Effector CD4-positive, alpha-beta T cell (primary cell): ENCODE measurements around the gene MAP3K8.

Experiments used
- DNase-seq: peaks from one replicate; pipeline ENCODE4 v3.0.0-alpha.2; 2020

Gene MAP3K8

DNA sequence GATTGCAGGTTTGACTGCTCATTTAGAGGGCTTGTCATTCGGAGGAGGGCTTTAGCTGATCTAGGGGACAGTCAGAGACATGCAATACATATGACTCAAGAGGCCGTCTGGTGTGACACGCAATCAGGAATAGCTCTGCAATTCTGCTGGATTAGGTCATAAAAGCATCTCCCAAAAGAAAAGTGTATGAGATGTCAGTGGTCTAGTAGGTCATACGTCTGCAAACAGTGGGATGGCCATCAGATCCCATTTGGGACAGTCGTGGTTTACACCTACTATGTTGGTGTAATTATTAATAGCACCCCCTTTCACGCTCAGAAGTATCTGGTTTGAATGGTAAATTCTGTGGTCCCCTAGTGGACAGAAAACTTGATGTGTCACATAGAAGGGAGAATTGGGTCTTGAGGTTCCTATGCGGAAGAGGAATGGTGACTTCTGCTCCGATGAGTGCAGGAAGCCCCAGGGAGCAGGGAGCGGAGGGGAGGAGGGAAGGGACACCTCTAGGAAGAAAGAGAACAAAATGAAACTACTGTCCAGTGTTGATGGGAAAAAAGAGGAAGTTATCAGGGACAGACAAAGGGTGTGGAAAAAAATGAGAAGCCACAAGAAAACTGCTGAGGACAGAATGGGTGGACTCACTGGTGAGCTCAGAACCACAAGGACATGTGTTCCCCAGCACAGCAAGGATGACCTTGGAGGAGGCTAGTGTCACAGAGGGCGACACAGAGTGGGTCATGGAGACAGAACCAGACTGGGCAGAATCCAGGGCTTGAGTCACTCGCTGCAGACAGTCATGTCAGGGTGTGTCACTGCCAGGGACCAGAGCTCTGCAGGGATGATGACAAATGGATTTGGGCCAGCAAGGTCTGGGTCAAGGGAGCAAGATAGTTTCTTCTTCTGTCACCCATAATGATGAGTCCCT is 59.9 kb downstream of the MAP3K8 start:
- DNase-seq, result no peak

DNA sequence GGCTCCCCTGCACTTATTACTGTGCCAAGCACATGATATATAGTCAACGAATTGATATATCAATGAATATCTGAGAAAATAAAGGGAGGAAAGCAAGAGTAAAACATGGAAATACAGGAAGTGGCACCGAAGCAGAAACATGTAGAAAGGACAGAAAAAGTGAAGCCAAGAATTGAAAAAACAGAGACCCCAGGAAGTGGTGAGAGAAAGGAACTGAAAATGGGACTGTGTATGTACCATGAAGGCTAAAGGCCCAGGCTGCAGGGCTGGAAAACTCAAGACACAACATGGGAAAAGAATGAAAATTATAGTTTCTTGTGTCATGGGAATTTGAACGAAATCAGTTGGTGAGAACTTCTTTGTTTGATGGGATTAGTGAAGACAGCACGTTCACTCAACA is 60.6 kb downstream of the MAP3K8 start:
- no peak for DNase-seq

DNA sequence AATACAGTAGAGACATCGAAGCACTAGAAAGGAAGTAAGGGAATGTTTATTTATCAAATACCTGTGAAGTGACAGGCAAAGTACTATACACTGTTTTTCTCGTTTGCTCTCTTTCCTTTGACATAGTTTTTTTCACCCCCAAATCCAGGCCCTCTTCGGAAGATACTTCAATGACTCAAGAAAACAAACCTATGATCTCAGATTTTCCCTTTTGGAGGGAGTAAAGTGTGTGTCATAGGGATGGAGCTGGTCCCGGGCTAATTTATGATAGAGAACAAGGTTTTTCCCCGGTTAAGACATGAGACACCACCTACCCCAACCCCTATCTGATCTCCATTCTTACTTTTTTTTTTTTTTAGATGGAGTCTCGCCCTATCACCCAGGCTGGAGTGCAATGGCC is 61.7 kb downstream of the MAP3K8 start:
- no peak for DNase-seq

DNA sequence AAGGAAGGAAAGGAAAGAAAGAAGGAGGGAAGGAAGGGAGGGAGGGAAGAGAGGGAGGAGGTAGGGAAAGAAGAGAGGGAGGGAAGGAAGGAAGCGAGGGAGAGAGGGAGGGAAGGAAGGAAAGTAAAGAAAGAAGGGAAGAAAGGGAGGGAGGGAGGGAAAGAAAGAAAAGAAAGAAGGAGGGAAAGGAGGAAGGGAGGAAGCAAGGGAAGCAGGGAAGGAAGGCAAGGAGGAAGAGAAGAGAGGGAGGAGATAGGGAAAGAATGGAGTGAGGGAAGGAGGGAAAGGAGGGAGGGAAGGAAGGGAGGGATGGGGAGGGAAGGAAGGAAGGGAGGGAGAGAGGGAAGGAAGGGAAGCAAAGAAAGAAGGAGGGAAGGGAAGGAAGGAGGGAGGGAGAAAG is 65.8 kb downstream of the MAP3K8 start:
- no peak for DNase-seq

DNA sequence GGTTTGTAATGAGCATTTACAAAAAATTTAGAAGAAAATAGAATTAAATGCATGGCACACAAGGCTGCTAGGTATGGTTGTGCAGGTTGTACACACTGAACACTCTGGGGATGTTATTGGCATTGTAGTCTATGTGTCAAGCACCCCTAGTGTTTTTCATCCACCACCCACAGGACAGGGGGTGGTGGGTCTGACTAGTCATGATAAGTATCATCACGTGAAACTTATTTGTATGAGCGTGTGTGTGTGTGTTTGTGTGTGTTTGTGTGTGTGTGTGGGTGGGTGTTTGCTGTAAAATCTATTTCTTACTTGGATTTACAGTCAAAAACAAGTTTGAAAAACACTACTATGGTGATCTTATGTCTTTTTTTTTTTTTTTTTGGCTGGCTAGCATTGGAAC is 66.5 kb downstream of the MAP3K8 start:
- no peak for DNase-seq

DNA sequence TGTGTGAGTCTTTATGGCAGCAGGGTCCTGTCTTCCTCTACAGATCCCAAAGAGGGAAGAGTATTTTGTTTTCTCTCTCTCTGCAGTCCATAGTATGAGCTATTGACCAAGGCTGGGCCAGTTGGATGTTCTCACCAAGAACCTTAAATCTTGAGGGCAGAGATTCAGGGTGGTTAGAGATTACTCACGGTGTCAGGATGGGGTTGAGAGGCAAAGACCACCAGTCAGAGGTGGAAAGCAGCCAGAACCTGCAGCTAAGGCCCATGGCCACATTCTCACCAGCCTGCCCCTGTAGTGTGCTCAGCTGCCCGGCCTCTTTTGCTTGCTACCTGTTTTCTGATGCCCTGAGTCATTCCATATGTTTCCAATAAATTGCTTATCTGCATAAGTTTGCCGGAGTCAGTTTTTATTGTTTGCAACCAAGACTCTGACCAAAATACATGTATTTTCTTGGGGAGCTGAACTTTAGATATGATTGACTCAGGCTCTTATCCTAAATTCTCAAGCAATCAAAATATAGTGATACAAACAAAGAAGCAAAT is 67.0 kb downstream of the MAP3K8 start:
- DNase-seq, result no peak

DNA sequence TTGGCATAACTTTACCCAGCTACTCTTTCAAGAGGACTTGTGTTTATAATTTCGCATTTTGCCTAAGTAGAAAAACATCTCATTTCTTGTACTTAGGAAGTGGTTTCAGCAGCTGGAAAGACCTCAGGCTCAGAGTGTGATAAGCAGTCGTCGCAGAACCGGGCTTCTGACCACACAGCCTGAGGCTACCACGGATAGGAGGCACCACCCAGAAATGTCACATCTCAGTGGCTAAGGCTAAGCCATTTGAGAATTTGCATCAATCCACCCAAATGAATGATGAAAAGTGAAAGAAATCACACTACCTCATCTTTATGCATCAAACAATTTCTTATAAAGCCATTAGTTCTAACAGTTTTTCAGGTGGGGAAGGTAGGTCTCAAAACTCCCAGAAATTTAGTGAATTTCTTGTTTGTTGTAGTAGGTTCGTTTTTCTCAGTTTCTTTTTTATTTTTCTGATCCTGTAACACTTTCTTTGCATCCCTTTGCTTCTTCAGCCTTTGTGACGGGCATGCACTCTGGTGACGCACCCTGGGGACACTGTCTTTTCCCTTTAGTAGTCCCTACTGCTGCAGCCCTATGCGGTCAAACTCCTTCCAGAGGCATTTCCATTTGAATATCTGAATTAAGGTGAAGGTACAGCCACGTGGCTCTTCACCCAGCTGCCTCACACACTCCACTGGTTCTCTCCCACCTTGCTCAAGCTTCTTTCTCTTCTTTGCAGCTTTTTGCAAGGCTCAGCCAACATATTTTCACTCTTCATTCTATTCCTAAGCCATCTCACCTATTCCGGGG is 68.5 kb downstream of the MAP3K8 start:
- DNase-seq, result peak; percentile 26

DNA sequence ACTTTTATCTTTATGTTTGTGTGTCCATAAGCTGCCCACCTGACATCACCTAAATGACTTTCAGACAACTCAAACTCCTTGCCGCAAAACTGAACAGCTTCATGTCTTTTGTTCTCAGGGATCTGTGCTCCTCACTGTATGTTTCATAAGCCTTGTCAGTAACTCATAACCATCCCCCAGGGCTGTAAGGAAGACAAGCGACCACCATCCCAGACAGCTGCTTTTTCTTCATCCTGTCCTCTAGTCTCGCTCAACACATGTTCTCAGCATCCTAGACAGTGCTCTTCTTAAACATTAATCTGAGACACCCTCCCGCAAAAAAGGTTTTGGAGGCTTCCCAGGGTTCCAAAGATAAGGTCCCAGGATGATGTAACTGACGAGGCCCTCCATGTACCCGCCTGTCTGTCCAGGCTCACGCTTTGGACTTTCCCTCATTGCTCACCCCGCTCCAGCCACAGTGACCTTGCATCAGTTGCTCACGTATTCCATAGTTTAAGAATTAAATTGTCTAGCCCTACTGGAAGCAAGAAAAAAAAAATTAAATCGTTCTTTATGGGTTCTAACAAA is 69.8 kb downstream of the MAP3K8 start:
- DNase-seq, result no peak

DNA sequence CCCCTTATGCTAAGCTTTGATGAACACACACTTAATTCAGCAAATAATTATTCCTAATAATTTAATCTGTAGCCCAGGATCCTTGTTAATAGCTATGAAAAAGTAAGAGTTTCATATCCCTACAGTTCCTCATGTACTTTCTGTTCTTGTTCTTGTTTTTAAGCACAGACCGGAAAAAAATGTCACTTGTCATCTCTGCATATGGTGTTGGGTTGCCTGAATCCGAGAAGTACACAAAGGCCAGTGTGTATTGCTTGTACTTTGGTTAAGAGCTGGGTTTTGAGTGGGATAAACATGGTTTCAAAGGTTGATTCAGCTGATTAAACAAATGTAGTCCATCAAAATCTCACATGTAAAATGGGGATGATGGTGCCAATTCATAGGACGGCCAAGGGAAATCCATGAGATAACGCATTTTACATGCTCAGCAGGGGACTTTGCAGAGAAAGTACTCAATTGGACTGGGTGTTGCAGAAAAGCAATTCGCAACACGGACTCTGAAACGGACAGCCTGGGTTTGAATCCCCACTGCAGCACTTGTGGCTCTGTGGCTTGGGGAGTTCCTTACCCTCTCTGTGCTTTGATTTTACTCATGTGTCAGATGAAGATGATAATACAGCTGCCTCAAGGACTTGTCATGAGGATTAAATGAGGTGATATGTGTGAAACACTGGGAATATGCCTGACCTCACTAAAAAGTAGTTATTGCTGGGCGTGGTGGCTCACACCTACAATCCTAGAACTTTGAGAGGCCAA is 71.7 kb downstream of the MAP3K8 start:
- no peak for DNase-seq

DNA sequence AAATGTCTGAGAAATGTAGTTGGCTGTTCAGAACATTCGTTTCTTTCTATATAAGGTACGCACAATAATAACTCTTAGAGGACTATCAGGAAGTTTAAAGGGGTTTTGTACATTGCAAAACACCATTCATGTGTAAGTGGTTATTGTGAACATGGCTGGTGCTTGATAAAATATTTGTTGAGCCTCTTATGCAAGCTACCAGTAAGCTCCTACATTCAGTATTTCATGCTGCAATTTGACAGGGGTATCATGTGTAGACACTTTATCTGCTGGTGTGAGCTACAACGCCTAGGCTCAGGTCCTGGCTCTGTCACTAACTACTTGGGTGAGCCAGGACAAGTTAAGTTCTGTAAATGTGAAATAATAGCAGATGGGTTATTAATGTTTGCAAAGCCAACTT is 75.5 kb downstream of the MAP3K8 start:
- DNase-seq, result no peak

DNA sequence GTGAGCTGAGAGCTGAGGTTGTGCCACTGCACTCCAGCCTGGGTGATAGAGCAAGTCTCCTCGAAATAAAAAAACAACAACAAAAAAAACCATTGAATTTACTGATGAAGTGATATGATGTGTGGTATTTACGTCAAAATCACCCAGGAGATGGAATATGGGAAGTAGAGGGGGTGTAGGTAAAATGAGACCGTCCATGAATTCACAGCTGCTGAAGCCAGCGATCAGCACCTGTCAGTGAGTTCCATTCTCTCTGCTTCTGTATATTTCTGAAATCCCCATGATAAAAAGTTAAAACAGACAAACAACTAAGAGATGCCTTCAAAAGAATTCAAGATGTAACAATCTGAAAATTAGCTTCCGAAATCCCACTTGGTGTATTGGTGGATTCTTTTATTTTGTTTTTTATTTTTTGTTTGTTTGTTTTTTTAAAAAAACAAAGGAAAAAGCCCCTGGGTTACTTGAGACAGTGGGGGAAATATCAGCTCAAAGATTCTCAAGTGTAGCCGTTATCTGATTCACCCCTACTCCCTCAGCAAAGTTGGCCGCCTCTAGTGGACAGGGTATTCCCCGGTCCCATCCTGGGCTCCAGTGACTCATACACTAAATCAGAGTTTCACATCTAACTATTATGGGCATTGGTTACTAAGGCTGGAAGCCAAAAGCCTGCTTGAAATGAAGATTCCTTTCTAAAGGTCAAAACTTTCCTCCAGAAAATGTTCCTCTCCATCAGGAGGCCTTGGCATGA is 76.4 kb downstream of the MAP3K8 start:
- DNase-seq, result no peak

DNA sequence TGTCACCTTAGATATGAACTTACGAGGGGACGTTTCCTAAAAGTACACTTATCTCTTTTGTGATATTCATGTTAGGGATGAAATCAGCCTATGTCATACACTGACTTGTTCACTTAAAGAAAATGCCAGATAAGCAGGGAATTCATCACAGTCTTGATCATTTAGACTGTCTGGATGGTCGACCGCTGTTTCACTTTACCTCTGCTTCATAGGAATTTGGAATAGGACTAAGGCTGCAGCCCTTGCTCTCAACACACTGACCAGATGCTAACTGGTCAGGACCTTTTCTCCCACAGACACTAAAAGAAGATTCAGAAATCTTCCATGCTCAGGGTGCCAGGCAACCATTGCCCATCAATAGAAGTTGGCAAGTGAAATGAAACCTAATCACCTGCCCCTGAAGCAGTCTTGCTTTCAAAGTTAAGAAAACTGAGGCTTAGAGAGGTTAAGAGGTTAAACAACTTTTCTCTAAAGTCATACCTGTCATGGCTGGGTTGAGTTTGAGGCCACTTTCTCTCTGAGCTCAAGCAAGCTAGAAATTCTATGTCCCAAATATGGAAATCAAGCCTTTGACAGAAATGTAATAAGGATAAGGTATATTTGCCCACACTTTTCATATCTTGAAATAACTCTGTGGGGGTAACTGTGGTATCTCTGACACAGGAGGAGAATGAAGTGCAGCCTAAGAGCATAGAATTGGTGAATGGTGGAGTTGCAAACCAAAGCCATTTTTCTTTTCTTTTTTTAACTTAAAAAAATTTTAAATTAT is 77.1 kb downstream of the MAP3K8 start:
- no peak for DNase-seq
